Measurements from ENCODE around the gene LBX2.

The LBX2 gene, protein sequence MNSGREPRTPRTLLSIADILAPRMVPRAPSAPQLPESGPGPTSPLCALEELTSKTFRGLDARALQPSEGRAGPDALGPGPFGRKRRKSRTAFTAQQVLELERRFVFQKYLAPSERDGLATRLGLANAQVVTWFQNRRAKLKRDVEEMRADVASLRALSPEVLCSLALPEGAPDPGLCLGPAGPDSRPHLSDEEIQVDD
- total RNA-seq = 0 to 0.26 (median 0) reads per million in 3 donors

DNA sequence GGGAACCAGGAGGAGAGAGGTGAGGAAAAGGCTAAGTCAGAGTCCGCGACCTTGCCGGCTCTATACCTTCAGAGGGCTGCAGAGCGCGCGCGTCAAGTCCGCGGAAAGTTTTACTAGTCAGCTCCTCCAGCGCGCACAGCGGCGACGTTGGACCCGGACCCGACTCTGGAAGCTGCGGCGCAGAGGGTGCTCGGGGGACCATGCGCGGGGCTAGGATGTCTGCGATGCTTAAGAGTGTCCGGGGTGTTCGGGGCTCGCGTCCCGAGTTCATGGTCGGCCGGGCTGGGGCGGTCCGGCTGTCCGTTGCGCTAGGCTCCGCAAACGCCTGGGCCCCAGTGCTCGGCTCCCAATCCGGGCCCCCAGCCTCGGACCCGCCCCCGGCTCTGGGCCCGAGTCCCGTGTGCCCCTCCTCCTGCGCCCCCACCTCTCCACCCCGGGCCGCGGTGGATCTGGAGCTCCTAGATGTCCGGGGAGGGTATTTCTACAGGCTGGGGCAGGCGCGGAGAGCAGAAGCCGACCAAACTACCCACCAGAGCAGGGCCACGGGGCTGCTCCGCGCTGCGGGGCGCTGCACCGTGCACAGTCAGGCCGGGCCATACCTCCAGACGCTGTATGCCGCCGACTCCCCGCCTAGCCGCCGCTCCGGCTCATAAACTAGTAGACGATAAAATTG, at the start of gene LBX2:
Gene LBX2 (minus strand): TSS at position 337 of the 673 bp plus-strand sequence. CDS start 66 bp downstream, at position 271.
- H3K27me3 ChIP-seq (replicated peaks; ENCODE audit: control insufficient read depth, insufficient read depth, low read length, poor library complexity, severe bottlenecking) = peaks cover 54% of the 10 kb centered on the region
- H3K27ac ChIP-seq (ENCODE audit: insufficient read depth, low read length, poor library complexity, severe bottlenecking) = no peak within 1 kb of the TSS
- DNase-seq = no peak
- no peaks in the 10 kb centered on the region for H3K36me3 ChIP-seq (ENCODE audit: control insufficient read depth, insufficient read depth, low read length)
- peak within 1 kb of the TSS; percentile 66 for H3K4me3 ChIP-seq (ENCODE audit: insufficient read depth, low read depth, low read length, poor library complexity, severe bottlenecking)
- peaks cover 37% of the 10 kb centered on the region for H3K4me1 ChIP-seq (ENCODE audit: control insufficient read depth, insufficient read depth, low read length, poor library complexity, severe bottlenecking)
- no peaks in the 10 kb centered on the region for H3K9me3 ChIP-seq (ENCODE audit: control insufficient read depth, low read length)

DNA sequence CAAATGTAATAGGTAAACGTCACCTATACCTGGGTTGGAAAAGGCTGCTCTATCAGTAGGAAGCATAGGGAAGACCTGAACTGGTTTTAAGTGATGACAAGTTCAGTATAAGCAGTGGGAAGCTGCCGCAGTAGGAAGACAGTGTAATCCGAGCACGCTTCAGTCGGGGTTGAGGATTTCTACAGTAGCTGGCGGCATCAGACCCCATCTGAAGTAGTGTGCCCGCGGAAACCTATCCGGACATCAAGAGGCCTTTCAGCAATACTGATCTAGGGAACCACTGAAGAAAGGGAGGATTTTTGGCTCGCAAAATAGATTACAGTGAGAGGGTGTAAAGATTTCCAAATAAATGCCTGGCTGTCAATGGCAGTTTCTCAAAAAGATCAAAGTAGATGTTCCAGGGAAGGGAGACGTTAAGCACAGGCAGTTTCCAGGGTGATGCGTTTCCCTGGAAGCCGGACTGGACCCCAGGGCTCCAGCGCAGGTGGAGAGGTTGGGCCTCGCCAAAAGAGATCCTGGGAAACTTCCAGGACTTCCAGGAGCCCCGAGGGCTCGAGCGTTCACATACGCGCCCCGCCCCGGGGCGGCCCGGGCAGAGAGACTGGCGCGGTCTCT, 49.0 kb upstream of the LBX2 start:
- Histone ChIP-seq H3K36me3 (ENCODE audit: control insufficient read depth, insufficient read depth, low read length) (no peaks in the 10 kb centered on the region), H3K4me3 (ENCODE audit: insufficient read depth, low read depth, low read length, poor library complexity, severe bottlenecking) (peak overlapping the region; percentile 46), H3K27ac (ENCODE audit: insufficient read depth, low read length, poor library complexity, severe bottlenecking) (no peak overlapping the region), H3K4me1 (ENCODE audit: control insufficient read depth, insufficient read depth, low read length, poor library complexity, severe bottlenecking) (peaks cover 5% of the 10 kb centered on the region), H3K9me3 (ENCODE audit: control insufficient read depth, low read length) (no peaks in the 10 kb centered on the region), H3K27me3 (replicated peaks; ENCODE audit: control insufficient read depth, insufficient read depth, low read length, poor library complexity, severe bottlenecking) (peaks cover 27% of the 10 kb centered on the region)
- DNase-seq = no peak

DNA sequence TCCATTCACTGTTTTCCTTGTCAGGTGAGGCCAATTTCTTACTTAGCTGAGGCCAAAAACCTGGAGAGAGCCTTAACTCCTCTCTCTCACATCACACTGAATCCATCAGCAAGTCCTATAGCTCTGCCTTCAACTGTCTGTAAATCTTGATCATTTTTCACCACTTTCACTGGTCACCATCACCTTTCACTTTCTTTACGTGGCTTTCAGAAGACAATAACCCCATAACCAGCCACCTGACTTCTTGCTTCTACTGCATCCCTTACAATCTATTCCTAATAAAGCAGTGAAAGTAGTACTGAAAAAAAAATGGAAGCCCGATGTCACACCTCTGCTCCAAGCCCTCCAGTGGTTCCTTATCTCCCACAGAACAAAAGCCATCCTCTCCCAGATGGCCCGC, 46.6 kb upstream of the LBX2 start:
- Histone ChIP-seq H3K9me3 (ENCODE audit: control insufficient read depth, low read length) (no peaks in the 10 kb centered on the region), H3K36me3 (ENCODE audit: control insufficient read depth, insufficient read depth, low read length) (no peaks in the 10 kb centered on the region), H3K4me1 (ENCODE audit: control insufficient read depth, insufficient read depth, low read length, poor library complexity, severe bottlenecking) (peaks cover 5% of the 10 kb centered on the region), H3K27me3 (replicated peaks; ENCODE audit: control insufficient read depth, insufficient read depth, low read length, poor library complexity, severe bottlenecking) (peaks cover 27% of the 10 kb centered on the region), H3K4me3 (ENCODE audit: insufficient read depth, low read depth, low read length, poor library complexity, severe bottlenecking) (no peak overlapping the region), H3K27ac (ENCODE audit: insufficient read depth, low read length, poor library complexity, severe bottlenecking) (no peak overlapping the region)
- DNase-seq = no peak

DNA sequence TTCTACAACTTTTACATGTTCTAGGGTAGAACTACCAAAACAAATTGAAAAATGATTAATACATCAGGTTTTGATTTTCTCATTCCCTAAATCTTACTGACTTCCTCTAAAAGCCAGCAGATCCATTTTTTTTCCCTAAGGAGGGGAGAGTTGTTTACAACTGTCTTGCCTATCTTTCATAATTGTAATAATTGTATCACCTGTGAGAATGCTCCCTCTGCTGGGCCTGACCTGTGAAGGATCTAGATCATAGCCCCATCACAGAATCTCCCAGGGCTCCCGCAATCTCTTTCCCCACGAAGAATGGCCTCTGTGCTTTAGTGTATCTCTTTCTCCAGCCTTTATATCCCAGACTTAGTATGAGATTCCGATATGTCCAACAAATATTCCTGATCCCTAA, 45.2 kb upstream of the LBX2 start:
- Histone ChIP-seq H3K4me3 (ENCODE audit: insufficient read depth, low read depth, low read length, poor library complexity, severe bottlenecking) (no peak overlapping the region), H3K27me3 (replicated peaks; ENCODE audit: control insufficient read depth, insufficient read depth, low read length, poor library complexity, severe bottlenecking) (peaks cover 24% of the 10 kb centered on the region), H3K4me1 (ENCODE audit: control insufficient read depth, insufficient read depth, low read length, poor library complexity, severe bottlenecking) (peaks cover 5% of the 10 kb centered on the region), H3K27ac (ENCODE audit: insufficient read depth, low read length, poor library complexity, severe bottlenecking) (no peak overlapping the region), H3K9me3 (ENCODE audit: control insufficient read depth, low read length) (no peaks in the 10 kb centered on the region), H3K36me3 (ENCODE audit: control insufficient read depth, insufficient read depth, low read length) (no peaks in the 10 kb centered on the region)
- DNase-seq = no peak

DNA sequence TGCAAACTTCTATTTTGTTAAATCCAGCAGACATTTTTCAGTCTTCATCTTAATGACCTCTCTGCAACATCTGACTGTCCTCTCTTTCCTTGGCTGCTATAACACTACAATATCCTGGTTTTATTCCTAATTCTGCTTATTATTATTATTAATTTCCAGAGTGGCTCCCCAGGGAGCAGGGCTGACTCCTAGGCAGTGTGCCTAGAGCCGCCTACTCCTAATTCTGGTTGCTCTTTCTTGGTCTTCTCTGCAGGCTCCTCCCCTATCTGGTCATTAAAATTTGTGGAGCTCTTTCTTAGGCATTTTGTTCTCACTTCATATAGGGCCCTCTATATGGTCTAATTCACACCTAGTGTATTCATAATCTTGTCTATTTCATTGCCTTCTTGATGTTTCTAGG, 43.6 kb upstream of the LBX2 start:
- peaks cover 13% of the 10 kb centered on the region for H3K27me3 ChIP-seq (replicated peaks; ENCODE audit: control insufficient read depth, insufficient read depth, low read length, poor library complexity, severe bottlenecking)
- H3K27ac ChIP-seq (ENCODE audit: insufficient read depth, low read length, poor library complexity, severe bottlenecking) = no peak overlapping the region
- no peaks in the 10 kb centered on the region for H3K4me1 ChIP-seq (ENCODE audit: control insufficient read depth, insufficient read depth, low read length, poor library complexity, severe bottlenecking)
- no peaks in the 10 kb centered on the region for H3K9me3 ChIP-seq (ENCODE audit: control insufficient read depth, low read length)
- H3K4me3 ChIP-seq (ENCODE audit: insufficient read depth, low read depth, low read length, poor library complexity, severe bottlenecking) = no peak overlapping the region
- DNase-seq = no peak
- H3K36me3 ChIP-seq (ENCODE audit: control insufficient read depth, insufficient read depth, low read length) = no peaks in the 10 kb centered on the region

DNA sequence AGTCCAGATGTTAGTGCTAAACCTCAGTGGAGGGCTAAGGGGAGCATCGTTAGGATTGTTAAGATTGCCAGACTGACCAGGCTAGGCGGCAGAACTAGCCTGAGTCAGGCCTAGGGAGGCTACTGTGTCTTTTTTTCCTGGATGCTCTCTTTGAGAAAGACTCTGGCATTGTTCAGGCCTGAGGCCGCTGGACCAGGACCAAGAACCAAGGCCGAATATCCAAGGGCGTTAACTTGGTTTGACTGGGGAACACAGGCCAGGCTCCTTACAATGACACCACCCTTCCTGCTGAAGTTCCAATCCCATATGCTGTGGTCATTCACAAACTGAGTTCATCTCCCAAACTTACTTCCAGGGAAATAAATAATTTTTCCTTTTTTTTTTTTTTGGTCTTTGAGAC, 40.9 kb upstream of the LBX2 start:
- Histone ChIP-seq H3K4me1 (ENCODE audit: control insufficient read depth, insufficient read depth, low read length, poor library complexity, severe bottlenecking) (no peaks in the 10 kb centered on the region), H3K36me3 (ENCODE audit: control insufficient read depth, insufficient read depth, low read length) (no peaks in the 10 kb centered on the region), H3K4me3 (ENCODE audit: insufficient read depth, low read depth, low read length, poor library complexity, severe bottlenecking) (no peak overlapping the region), H3K27ac (ENCODE audit: insufficient read depth, low read length, poor library complexity, severe bottlenecking) (no peak overlapping the region), H3K27me3 (replicated peaks; ENCODE audit: control insufficient read depth, insufficient read depth, low read length, poor library complexity, severe bottlenecking) (peaks cover 5% of the 10 kb centered on the region), H3K9me3 (ENCODE audit: control insufficient read depth, low read length) (no peaks in the 10 kb centered on the region)
- DNase-seq = no peak

DNA sequence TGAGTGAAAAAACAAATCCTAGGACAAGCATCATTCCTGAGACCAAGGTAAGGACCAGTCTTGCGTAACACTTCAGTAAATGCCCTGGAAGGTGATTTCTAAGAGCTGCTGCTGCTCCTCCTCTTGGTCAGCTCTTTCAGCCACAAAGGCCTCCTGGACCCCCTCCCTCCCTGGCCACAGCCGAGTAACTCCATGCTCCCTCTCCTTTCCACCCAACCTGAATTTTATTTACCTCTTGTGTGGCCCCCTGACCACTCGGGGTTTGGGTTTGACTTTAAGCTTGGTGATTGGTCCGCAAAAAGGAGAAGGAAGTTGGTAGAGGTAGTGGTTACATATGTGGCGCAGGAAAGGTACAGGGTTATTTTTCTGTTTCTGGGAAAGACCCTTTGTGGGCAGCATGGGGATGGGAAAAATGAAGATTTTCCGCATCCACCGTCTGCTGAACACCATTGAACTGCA, 39.5 kb upstream of the LBX2 start:
- no peak overlapping the region for H3K4me3 ChIP-seq (ENCODE audit: insufficient read depth, low read depth, low read length, poor library complexity, severe bottlenecking)

DNA sequence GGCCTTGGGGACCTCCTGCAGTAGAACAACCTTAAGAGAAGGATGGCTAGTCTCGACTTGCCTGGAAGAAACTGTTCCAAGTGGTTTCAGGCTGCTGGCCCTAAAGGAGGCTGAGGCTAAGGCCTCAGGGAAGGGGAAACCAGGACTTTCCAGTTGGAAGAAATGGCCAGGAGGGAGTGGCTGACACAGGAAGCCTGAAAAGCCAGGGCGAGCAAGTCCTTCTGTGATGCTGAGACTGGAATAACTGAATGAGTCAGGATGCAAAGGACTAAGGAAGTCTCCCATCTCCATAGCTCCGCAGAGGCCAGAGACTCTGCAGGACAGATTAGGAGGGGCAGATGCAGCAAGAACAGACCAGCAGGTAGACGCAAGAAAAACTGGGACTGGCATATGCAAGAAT, 37.7 kb upstream of the LBX2 start:
- Histone ChIP-seq H3K4me1 (ENCODE audit: control insufficient read depth, insufficient read depth, low read length, poor library complexity, severe bottlenecking) (no peaks in the 10 kb centered on the region), H3K27me3 (replicated peaks; ENCODE audit: control insufficient read depth, insufficient read depth, low read length, poor library complexity, severe bottlenecking) (peaks cover 5% of the 10 kb centered on the region), H3K9me3 (ENCODE audit: control insufficient read depth, low read length) (no peaks in the 10 kb centered on the region), H3K4me3 (ENCODE audit: insufficient read depth, low read depth, low read length, poor library complexity, severe bottlenecking) (no peak overlapping the region), H3K36me3 (ENCODE audit: control insufficient read depth, insufficient read depth, low read length) (no peaks in the 10 kb centered on the region), H3K27ac (ENCODE audit: insufficient read depth, low read length, poor library complexity, severe bottlenecking) (no peak overlapping the region)
- DNase-seq = no peak

More for the DNA sequence above, 39.5 kb upstream of the LBX2 start:
- H3K36me3 ChIP-seq (ENCODE audit: control insufficient read depth, insufficient read depth, low read length) = no peaks in the 10 kb centered on the region
- peaks cover 5% of the 10 kb centered on the region for H3K27me3 ChIP-seq (replicated peaks; ENCODE audit: control insufficient read depth, insufficient read depth, low read length, poor library complexity, severe bottlenecking)
- no peak overlapping the region for H3K27ac ChIP-seq (ENCODE audit: insufficient read depth, low read length, poor library complexity, severe bottlenecking)
- no peak for DNase-seq
- no peaks in the 10 kb centered on the region for H3K4me1 ChIP-seq (ENCODE audit: control insufficient read depth, insufficient read depth, low read length, poor library complexity, severe bottlenecking)
- no peaks in the 10 kb centered on the region for H3K9me3 ChIP-seq (ENCODE audit: control insufficient read depth, low read length)

DNA sequence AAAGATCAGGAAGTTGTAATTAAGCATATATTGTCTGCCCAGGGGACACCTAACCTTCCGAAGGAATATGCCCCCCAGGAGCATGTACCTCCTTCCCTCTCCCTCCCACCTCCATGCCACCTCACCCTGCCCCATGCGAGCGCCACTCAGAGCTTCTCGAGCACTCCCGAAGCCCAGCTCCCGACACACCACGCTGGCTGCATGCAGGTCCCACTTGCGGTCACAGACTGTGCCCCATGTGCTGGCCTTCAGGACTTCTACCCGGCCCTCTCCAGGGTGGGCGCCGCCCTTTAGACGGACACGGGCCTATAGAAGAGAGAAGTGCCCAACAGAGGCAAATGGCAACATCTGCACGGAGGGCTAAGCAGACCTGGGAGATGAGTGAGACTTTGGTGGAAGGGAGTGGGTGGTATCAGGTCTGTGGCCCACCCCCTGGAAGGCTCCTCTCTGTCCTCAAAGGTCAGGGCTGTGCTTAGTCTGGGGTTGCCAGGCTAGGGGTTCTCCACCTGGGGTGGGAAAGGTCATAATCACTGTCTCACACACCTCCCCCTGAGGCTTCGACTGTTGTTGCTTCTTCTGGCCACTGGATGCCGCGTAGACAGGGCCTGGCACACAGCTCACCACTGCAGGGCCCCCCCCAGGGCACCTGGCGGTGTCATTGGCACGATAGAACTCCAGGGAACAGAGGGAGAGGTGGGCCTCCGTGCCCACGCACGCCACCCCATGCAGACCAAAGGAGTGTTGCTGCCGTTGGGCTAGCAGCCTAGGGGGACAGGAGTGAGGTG, 37.0 kb upstream of the LBX2 start:
- no peak overlapping the region for H3K27ac ChIP-seq (ENCODE audit: insufficient read depth, low read length, poor library complexity, severe bottlenecking)
- H3K36me3 ChIP-seq (ENCODE audit: control insufficient read depth, insufficient read depth, low read length) = no peaks in the 10 kb centered on the region
- peaks cover under 1% of the 10 kb centered on the region for H3K4me1 ChIP-seq (ENCODE audit: control insufficient read depth, insufficient read depth, low read length, poor library complexity, severe bottlenecking)
- DNase-seq = no peak
- no peaks in the 10 kb centered on the region for H3K9me3 ChIP-seq (ENCODE audit: control insufficient read depth, low read length)
- H3K27me3 ChIP-seq (replicated peaks; ENCODE audit: control insufficient read depth, insufficient read depth, low read length, poor library complexity, severe bottlenecking) = peaks cover 5% of the 10 kb centered on the region
- no peak overlapping the region for H3K4me3 ChIP-seq (ENCODE audit: insufficient read depth, low read depth, low read length, poor library complexity, severe bottlenecking)

All from effector memory CD4-positive, alpha-beta T cell (primary cell).